ENCODE data around the gene RTBDN.

The RTBDN gene

DNA sequence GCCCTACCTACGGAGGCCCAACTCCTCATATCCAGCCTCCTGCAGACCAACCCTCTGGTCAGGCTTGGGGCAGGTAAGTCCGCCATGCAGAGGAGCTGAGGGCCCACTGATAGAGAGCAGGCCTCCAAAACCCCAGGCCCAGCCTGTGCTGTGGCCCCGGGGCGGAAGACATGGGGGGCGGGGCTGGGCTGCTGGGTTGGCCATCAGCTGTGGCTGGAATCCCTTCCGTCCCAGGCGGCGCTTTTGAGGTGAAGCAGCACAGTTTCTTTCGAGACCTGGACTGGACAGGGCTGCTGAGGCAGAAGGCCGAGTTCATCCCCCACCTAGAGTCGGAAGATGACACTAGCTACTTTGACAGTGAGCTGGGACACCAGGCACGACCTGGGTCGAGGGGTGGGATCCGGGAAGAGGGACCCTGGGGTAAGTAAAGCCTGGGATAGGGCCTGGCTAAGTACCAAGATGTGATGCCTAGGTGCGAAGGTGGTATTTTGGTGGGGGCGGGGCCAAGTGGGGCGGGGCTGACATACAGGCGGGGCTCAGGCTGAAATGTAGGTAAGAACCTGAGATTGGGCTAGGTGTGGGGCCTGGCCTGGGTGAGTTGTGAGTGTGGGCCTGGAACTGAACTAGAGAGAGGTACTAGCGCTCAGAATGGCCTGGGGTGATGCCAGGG lies 31.5 kb upstream of the RTBDN start:
- TF ChIP-seq ZFX (IDR thresholded peaks at IDR 0.05; ENCODE audit: borderline replicate concordance), result no peak
- TF ChIP-seq, protein P1, sequence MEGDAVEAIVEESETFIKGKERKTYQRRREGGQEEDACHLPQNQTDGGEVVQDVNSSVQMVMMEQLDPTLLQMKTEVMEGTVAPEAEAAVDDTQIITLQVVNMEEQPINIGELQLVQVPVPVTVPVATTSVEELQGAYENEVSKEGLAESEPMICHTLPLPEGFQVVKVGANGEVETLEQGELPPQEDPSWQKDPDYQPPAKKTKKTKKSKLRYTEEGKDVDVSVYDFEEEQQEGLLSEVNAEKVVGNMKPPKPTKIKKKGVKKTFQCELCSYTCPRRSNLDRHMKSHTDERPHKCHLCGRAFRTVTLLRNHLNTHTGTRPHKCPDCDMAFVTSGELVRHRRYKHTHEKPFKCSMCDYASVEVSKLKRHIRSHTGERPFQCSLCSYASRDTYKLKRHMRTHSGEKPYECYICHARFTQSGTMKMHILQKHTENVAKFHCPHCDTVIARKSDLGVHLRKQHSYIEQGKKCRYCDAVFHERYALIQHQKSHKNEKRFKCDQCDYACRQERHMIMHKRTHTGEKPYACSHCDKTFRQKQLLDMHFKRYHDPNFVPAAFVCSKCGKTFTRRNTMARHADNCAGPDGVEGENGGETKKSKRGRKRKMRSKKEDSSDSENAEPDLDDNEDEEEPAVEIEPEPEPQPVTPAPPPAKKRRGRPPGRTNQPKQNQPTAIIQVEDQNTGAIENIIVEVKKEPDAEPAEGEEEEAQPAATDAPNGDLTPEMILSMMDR (IDR thresholded peaks at IDR 0.05), result no peak
- peak overlapping the region; percentile 90 for H3K27ac ChIP-seq

DNA sequence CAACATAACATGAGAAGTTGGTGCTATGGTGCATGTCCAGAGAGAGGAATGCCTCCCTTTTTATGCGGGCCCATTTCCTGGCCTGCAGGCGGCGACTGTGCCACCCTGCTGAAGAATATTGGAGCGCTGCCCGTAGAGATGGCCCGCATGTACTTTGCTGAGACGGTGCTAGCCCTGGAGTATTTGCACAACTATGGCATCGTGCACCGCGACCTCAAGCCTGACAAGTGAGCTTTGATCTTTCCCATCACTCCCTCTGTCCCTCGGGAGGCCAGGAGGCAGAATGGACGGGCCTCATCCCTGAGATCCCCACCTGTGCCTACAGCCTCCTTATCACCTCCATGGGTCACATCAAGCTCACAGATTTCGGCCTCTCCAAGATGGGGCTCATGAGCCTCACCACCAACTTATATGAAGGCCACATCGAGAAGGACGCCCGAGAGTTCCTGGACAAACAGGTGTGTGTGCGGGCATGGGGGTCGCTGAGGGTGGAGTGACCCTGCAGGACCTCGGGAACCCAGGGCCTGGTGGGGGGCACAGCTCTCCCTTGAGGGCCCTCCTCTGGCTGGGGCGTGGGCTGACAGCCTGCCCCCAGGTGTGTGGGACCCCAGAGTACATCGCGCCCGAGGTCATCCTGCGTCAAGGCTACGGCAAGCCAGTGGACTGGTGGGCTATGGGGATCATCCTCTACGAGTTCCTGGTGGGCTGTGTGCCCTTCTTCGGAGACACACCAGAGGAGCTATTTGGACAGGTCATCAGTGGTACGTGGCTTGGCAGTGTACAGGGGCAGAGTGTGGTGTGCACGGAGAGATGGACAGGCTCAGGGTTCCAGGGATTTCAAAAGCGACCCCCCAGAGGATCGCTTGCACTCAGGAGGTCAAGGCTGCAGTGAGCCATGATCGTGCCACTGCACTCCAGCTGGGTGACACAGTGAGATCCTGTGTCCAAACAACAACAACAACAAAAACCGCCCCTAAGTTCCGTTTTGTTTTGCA lies 30.6 kb upstream of the RTBDN start:
- TF ChIP-seq ZFX (IDR thresholded peaks at IDR 0.05; ENCODE audit: borderline replicate concordance), result no peak
- TF ChIP-seq, protein P1 (IDR thresholded peaks at IDR 0.05), result peak; percentile 91
- peak overlapping the region; percentile 90 for H3K27ac ChIP-seq

DNA sequence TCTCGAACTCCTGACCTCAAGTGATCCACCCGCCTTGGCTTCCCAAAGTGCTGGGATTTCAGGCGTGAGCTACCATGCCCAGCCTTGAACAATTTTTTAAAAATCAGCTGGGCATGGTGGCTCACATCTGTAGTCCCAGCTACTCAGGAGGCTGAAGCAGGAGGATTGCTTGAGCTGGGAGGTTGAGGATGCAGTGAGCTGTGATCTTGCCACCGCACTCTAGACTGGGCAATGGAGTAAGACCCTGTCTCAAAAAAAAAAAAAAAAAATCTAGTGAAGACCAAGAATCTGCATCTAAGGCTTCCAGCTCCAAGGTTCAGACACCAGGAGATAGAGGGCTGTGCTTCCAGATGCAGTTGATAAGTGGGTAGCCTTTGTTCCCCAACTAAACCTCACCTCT lies 29.8 kb upstream of the RTBDN start:
- TF ChIP-seq, protein P1 (IDR thresholded peaks at IDR 0.05), result no peak
- no peak for TF ChIP-seq ZFX (IDR thresholded peaks at IDR 0.05; ENCODE audit: borderline replicate concordance)

DNA sequence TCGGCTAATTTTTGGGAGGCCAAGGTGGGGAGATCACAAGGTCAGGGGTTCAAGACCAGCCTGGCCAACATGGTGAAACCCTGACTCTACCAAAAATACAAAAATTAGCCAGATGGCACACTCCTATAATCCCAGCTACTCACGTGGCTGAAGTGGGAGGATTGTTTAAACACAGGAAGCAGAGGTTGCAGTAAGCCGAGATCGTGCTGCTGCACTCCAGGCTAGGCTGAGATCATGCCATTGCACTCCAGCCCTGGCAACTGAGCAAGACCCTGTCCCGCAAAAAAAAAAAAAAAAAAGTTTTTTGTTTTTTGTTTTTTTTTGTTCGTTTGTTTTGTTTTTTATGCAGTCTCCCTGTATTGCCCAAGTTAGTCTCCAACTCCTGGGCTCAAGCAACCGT lies 25.2 kb upstream of the RTBDN start:
- no peak overlapping the region for H3K27ac ChIP-seq
- no peak for TF ChIP-seq ZFX (IDR thresholded peaks at IDR 0.05; ENCODE audit: borderline replicate concordance)
- TF ChIP-seq, protein P1 (IDR thresholded peaks at IDR 0.05), result no peak

More for the DNA sequence above, 29.8 kb upstream of the RTBDN start:
- H3K27ac ChIP-seq, result no peak overlapping the region

DNA sequence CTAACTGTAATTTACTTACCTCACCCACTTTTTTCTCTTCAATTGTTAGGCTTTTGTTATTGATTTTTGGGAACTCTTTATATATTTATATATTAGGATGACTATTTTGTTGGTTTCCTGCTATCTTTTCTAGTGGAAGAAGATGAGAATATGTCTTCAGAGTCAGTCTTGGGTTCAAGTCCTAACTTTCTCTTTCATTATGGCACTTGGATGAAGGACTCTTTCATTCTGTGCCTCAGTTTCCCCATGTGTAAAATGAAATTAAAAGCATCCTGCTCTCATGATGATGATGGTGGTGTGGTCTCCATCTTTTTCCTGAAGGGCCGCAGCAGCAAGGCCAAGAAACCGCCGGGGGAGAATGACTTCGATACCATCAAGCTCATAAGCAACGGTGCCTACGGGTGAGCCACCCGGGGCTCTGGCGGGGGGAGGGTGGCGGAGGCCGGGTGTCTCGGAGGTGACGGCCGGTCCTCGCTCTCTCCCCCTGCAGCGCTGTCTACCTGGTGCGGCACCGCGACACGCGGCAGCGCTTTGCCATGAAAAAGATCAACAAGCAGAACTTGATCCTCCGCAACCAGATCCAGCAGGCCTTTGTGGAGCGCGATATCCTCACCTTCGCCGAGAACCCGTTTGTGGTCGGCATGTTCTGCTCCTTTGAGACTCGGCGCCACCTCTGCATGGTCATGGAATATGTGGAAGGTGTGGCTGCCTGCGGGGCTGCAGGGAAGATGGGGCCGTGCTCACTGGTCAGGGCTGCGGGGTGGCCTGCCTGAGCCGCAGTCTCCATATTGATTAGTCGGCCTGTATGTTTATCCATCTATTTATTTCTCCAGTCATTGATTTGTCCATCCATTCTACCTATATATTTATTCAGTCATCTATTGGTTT lies 23.9 kb upstream of the RTBDN start:
- H3K27ac ChIP-seq, result no peak overlapping the region
- no peak for TF ChIP-seq ZFX (IDR thresholded peaks at IDR 0.05; ENCODE audit: borderline replicate concordance)
- TF ChIP-seq, protein P1 (IDR thresholded peaks at IDR 0.05), result no peak

DNA sequence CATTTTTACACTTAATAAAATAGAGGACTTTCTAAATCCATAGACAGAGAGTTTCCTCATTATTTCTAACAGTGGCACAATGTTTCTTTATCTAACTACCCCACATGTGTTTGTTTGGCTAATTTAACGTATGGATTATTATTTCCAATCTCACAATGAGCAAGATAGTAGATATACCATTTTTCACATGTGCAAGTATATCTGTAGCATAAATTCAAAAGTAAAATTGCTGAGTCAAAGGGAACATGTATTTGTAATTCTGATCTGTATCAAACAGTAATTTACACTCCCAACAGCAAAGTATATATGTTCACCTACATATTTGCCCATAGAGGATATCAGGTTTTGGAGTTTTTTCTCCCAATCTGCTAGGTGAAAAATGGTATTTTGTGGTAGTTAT lies 22.3 kb upstream of the RTBDN start:
- TF ChIP-seq, protein P1 (IDR thresholded peaks at IDR 0.05), result no peak
- TF ChIP-seq ZFX (IDR thresholded peaks at IDR 0.05; ENCODE audit: borderline replicate concordance), result no peak
- H3K27ac ChIP-seq, result no peak overlapping the region
